Activated CD4-positive, alpha-beta T cell treated with anti-CD3 and anti-CD28 coated beads, Interleukin-10, Interleukin-2, amounts not matched to agents 100 ng/mL and 50 ng/mL, durations not matched to agents 16 hours and 8 hours (primary cell): ENCODE measurements around the gene C17orf100.
"Not testable (repeated sequence)": the region's sequence is repeated elsewhere in the genome, so short reads cannot be mapped to it uniquely, and the experiment has no call there.

Experiments used
- DNase-seq: peaks from one replicate; pipeline ENCODE4 v3.0.0-alpha.2; 2020

C17orf100 gene

DNA sequence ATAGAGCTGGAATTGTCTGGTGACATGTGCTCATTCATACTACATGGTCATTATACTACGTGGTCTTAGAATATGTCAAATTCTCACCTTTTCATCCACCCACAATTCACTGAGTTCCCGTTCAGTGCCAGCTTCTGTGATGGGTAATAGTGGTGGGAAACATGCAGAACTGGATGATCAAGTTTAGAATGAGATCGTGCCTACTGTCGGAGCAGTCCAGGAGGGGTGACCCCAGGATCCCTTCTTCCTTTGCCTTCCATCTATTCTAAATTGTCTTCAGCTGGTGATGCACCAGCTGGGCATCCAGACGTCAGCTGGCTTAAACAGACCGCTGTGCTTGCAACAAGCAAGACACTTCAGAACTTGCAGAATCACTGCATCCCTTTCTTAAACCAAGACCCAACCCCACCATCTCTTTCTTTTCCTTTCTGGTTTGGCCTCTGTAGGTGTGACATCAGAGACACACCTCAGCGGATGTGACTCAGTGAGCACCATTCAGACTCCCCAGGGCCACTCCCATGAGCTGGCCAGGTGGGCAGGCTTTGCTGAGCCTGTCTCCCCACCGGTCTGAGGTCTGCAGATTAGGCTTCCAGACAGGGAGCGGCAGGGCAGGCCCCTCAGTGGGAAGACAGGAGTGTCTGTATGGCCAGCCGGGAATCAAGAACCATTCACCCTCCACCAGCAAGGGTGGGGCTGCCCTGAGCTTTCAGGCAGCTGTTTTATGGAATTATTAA is 18.1 kb downstream of the C17orf100 start:
- DNase-seq = no peak

- DNase-seq = no peak
Measured at GRCh38 chr17:6670571-6670970, 19.0 kb downstream of the C17orf100 start.

DNA sequence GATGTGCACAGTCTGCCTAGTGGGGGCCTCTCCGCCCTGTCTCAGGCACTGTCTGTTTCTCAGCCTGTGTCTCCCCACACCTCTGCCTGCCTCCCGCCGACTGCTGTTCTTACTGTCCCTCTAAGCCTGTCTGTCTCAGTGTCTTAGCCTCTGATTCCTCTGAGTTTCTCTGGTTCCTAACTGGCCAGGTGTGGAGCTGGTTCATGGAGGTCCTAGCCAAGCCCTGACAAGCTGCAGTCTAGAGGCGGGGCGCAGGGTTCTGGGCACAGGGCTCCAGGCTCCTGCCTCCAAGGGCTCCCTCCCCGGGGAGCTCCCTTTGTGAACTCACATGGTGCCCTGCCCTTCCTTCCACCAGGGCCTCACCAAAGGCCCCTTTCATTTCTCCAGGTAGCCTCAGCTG is 19.4 kb downstream of the C17orf100 start:
- DNase-seq = no peak

DNA sequence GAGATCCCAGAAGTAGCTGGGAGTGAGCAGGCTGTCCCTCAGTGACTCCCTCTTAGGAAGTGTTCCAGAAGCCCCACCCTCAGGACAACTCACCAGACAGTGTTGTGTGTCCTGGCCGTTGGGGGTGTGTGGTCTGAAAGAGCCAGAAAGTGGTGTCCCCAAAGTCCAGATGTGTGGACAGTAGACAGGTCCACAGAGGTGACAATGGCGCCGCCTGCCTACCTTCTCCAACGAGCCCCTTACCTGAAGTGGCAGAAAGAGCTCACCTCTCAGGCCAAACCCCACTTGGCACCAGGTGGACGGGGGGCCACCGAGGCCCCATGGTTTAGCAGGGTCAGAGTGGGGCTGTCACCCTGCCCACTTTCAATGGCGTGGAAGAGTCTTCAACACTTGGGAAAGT is 19.9 kb downstream of the C17orf100 start:
- DNase-seq = no peak

GRCh38 chr17:6674586-6674985 is 23.0 kb downstream of the C17orf100 start:
- no peak for DNase-seq

DNA sequence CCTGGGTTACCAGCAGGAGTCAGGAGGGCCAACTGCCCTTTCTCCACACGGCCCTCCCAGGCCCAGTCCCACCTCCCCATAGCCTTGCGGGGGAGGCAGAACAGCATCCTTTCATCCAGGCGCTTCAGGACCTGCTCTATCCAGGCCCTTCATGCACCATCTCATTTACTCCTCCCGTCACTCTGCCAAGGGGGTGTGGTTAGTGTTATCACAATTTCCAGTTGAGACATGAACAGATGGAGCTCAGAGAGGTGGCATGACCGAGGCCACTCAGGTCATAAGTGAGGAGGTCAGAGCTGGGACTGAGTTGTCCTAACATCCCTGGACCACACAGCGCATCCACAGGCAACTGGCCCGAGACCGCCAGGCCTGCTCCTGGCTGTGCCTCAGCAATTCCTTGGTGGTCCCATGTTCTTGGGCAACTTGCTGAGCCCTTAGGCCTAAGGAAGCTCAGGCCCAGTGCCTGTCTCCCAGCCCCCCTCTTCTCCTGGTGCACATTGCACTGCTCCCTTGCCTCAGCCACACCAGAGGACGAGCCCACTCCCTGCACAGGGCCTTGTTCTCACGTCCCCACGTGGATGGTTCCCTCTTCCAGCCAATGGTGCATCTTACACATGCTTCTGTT is 23.8 kb downstream of the C17orf100 start:
- no peak for DNase-seq

GRCh38 chr17:6676802-6677157 is 25.2 kb downstream of the C17orf100 start:
- DNase-seq = no peak

DNA sequence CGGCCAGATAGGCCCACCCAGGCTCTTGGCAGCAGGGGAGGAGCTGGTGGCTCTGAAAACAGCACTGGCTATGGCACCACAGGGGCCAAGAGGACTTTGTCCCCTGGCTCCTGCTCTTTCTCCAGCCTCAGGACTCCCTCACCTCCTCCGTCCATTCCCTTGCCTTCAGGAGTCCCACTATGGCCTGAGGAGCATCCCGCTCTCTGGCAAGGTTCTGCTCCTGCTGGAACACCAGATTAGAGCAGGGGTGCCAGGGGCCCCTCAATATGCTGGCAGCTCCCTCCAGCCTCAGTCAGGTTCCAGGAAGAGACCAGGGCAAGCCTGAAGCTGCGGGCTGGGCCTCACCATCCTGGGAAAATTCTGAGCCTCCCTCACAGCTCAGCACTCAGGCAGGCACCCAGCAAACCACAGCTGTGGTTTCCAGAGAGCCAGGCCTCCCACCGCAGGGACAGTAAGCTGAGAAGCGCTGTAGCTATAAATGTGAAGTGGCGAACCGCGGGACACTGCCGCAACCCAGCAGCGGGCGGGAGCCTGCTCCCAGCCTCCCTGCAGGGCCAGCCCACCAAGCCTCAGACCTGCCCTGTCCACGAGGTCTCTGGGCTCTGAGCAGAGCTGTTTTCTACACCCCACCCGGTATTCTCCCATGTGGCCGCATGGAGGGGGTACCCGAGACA is 25.7 kb downstream of the C17orf100 start:
- DNase-seq = peak; percentile 38

- DNase-seq = no peak
Measured at GRCh38 chr17:6677946-6678345, 26.4 kb downstream of the C17orf100 start.

DNA sequence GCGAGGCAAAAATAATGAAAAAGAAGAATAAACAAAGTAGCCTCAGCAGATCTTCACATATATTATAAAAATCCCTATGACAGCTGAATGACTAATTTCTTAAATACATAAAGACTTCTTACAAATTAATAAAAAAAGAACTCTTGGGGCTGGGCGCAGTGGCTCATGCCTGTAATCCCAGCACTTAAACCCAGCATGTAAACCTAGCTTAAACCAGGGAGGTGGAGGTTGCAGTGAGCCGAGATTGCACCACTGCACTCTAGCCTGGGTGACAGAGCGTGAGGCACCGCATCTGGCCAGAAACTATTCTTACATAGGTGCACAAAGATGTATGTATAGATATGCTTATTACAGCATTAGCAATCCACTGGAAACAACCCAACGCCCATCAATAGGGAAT is 27.7 kb downstream of the C17orf100 start:
- no peak for DNase-seq

DNA sequence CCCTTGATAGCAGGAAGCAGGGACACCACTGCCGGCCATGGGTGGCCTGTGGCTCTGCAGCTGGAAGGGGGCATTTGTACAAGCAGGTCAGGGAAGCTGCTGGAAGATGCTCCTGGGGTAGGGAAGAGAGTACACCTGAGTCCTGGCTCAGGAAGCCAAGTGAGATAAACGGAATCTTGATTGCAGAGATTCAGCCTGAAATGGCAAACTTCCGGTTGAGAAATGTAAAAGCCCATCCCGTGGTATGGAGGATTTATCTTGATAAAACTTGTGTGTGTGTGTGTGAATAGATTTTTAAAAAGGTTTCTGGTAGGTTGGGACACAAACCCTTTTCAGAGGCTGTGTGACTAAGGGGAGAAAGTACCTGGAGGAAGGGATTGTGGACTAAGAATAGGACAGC is 29.6 kb downstream of the C17orf100 start:
- DNase-seq = no peak

DNA sequence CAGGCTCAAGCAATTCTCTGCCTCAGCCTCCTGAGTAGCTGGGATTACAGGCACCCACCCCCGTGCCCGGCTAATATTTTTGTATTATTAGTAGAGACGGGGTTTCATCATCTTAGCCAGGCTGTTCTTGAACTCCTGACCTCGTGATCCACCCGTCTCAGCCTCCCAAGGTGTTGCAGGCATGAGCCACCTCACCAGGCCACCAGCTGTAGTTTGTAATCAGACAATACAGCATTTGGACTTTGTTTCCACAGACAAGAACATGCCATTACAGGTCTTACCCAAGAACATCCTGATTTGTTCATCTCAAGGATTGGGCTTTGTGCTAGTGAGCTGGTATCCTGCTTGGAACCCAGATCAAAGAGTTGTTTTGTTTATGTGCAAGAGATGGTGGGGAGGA is 30.1 kb downstream of the C17orf100 start:
- no peak for DNase-seq

DNA sequence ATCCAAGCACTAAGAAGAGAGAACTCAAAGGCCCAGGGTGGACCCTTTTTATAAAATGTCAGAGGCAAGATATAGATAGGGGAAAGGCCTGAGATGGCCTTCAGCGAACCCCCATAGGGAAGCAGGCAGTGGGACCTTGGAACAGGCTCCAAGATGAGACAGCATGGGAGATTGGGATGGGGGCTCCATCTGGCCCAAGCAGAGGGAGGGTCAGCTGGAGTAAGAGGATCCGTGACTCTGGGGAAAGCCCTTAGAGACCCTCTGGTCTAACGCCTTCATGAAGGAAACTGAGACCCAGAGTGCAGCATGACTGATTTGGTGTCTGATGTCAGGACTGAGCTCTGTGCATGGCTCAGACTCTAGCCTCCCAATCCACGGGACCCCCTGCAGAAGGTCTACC is 30.8 kb downstream of the C17orf100 start:
- no peak for DNase-seq

DNA sequence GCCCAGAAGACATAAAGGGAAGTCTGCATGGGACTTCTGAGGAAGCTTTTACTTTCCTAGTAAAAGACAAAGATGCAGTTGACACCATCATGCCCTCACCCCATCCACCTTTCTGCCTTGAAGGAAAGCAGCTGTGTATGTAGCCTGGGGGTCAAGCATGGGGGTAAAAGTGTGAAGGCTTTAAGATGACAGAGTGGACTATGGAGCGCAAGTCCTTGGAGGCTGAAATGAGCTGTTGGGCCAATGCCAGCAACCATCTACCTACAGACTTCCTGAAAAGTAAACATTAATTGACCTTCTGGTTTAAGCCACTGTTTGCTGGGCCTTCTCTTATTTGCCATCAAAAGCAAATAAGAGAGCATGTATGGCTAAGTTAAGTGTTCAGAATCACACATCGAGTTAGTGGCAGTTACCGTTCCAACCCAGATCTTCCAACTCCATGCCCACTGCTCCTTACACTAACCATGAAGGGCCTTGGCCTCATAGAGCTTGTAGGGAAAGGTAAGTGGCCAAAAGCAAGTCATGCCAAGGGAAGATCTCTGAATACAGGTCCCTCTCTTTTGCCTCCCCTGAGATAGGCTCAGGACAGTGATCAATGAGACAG is 31.6 kb downstream of the C17orf100 start:
- no peak for DNase-seq

DNA sequence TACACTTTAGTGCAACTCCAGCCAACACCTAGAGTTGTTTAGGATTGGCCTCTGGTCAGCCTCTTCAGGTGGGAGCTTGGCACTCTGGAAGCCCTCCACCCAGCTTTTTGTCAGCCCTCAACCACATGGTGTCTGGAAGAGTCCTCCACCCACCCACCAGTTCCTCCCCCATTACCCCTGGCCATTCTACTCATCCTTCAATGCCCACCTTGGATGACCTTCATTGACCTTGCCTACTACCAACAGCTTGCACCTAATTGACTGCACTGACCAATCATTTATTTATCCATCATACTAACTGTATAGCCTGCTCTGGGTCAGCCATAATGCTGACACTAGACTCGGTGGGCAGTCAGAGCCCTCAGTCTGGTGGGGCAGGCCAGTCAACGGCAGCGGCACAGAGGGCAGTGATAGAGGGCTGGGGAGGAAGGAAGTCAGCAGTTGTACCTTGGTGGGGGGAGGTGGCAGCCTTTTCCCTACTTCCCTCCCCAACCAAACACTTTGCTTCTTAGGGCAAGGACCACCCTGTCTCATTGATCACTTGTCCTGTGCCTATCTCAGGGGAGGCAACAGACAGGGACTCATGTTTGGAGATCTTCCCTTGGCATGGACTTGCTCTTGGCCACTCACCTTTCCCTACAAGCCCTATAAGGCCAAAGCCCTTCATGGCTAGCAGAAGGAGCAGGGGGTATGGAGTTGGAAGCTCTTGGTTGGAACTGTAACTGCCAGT is 32.3 kb downstream of the C17orf100 start:
- no peak for DNase-seq

DNA sequence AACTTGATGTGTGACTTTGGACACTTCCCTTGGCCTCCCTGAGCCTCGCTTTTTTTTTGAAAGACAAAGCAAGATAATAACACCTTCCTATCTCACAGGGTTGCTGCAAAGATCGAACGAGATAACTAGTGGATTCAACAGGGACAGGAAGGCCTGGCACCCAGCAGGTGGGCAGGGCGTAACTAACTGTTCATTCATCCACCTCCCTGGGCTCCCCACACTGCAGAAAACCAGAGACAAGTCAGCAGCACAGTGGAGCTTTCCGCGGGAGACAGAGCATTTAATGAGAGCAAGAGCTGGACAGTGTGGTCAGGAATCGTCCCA is 32.9 kb downstream of the C17orf100 start:
- DNase-seq = no peak

- DNase-seq = no peak
Measured at GRCh38 chr17:6684881-6685767, 33.6 kb downstream of the C17orf100 start.

GRCh38 chr17:6686026-6686425 is 34.5 kb downstream of the C17orf100 start:
- DNase-seq = no peak

- no peak for DNase-seq
Measured at GRCh38 chr17:6688944-6689343, 37.4 kb downstream of the C17orf100 start.

DNA sequence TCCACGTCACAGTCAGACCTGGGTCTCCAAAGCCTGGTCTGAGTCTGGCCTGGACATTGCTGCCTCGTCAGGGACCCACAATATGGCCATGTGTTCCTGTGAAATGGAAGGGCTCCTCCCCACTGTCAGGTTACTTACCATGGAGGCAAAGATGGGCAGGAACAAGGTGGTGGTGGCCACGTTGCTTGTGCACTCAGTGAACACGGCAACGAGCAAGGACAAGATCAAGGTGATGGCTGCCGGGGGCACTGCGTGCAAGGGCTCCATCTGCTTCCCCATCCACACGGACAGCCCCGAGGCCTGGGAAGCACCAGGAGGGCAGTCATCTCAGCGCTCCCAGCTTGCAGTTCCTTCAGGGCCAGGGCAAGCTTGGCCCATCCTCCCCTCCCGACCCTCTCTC is 39.1 kb downstream of the C17orf100 start:
- DNase-seq = no peak

DNA sequence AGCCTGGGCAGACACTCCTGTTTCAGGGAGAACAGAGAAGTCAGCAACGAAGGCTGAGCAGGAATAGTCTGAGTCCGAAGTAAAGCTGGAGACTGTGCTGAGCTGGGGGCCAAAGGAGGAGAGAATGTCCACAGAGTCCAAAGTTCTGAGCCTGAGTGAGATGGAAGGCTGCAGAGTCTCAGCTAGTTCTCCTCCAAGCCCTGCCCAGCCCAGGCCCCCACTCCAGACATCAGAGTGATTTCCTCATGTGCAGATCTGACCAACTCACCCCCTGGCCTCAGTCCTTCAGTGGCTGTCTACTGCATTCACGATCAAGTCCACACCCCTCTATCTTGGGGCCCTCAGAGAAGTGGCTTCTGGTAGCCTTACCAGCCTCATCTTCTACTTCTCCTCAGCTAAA is 40.0 kb downstream of the C17orf100 start:
- no peak for DNase-seq

DNA sequence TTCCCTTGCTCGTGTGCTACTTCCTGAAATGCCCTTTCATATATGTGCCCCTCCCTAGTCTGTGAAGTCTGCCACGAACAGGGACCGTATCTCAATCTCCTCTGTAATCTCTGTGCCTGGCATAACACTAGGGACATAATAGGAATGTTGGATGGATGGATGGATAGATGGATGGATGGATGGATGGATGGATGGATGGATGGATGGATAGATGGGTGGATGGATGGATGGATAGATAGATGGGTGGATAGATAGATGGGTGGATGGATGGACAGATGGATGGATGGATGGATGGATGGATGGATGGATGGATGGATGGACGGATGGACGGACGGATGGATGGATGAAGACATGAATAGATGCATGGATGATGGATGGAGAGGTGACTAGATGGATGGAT is 40.4 kb downstream of the C17orf100 start:
- DNase-seq = not testable (repeated sequence)
